GM21825 (cell line): ENCODE measurements around the gene C4BPB.

Source experiments
- ATAC-seq: cut with Tn5 transposase; IDR thresholded peaks from one replicate; pipeline ENCODE4 v1.9.1; 2021; ENCODE audit warnings: mild to moderate bottlenecking, moderate library complexity; ENCODE audit not compliant: unreplicated experiment

Gene C4BPB

DNA sequence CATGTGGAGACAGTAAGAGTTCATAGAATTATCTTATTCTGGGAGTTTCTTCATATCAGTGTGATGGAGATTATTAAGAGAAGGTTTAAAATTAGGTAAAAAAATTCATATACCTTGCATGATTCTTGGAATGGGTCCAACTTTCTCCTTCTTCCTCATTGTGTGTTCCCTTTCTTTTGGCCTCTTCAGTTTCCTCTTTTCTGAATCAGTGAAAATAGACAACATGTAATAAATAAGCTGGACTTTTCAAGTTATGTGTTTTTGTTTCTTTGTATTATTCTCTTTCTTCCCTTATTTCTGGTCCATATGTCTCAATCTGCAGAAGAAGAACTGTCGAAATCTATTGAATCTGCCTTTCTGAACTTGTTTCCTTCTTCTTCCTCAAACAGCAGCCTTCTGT, 45.9 kb downstream of the C4BPB start:
- no peak for ATAC-seq

- ATAC-seq = no peak
Measured at GRCh38 chr1:207139616-207140015, 51.0 kb downstream of the C4BPB start.

DNA sequence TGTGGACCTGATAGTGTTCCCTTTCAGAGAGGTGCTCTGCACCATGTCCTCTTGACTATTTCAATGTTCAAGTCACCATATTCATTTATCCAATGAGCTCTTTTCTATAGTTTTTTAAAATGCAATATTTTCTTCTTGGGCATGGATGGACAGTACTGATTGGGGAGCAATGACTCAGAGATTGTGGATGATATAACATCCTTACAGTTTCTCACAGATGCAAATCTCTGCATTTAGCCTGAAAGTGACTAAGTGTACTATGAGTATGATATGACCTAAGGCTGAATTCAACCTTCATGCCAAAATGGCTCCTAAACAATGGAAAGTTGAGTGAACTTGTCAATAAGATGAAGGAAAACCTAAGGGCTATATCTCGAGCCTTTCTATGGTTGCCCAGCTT, 51.9 kb downstream of the C4BPB start:
- ATAC-seq = no peak

DNA sequence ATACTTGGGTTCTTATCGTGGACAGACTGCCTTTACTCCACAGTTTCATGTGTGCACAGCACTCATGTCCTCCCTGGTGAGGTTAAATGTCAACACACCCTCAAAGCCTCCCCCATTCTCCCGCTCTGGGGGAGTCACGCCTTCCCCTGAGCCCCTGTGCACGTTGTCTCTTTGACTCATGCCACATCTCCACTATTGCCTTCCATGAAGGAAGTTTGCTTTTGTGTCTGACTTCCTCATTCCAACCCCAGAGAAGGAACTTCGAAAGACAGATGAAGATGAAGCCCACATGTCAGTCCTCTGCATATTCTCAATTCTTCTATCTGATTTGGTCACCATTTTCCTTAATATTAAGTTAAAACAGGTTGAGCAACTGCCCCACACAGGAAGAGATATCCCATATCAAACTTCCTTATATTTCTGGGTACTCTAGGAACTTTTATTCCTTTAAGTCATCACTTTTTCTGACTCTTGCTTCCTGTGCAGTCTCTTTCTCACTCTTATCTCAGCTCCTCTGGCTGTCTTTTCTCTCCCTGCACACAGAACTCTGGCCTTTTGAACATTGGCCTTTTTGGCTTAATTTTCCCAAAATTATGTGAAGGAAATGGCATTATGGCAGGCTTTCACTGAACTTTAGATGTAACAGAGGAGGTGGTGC, 56.9 kb downstream of the C4BPB start:
- no peak for ATAC-seq
